Measurements from ENCODE around the gene SMC1B. TPM values are rescaled to one million over a fixed set of nuclear protein-coding genes. Genes with fewer than 3 reads are reported as not detected.

Gene SMC1B
- total and polyA plus RNA-seq, 2 of the 8 experiments (the other 6 are each of a cell fraction or from before 2014, with no cell fraction given) = 0.02 TPM; not detected in 1

DNA sequence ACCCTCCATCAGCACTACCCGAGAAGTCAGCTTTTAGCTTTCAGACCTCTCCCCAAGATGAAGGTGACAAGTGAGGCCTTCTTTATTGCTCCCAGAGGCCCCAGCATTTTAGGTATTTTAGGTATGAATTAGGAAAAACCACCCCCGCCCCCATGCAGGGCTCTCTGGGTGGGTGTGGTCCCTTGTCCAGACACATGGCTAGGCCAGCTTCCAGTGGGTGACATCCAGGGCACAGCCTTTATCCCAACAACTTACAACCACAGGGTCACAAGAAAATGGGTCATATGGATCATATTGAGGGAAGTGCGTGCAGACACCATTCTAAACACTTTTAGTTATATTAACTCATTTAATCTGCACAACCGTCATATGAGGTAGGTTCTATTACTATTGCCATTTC, 42.2 kb upstream of the SMC1B start:
- Histone ChIP-seq H2AK5ac (ENCODE audit: low read depth, low read length) (no peak overlapping the region), H4K20me1 (replicated peaks in 1 of 2; ENCODE audit: control insufficient read depth in 1 of 2, insufficient read depth in 2 of 2, low read length in 2 of 2) (peaks cover 0 to 1% of the 10 kb centered on the region in 2 experiments), H2BK120ac (replicated peaks; ENCODE audit: low read depth, low read length) (no peak overlapping the region), H3K4me2 (ENCODE audit: insufficient read depth in 1 of 2, low read depth in 2 of 2, low read length in 2 of 2) (no peak overlapping the region), H3K18ac (ENCODE audit: extremely low read depth, low read length) (no peak overlapping the region), H3K9me3 (ENCODE audit: insufficient read depth in 2 of 2, low read depth in 1 of 2, low read length in 1 of 2) (no peaks in the 10 kb centered on the region), H3K56ac (replicated peaks; ENCODE audit: insufficient read length, low read depth, low read length) (no peak overlapping the region), H4K8ac (ENCODE audit: extremely low read depth, insufficient read depth, low read length) (no peak overlapping the region), H3K4ac (replicated peaks; ENCODE audit: insufficient read length, low read depth, low read length) (no peak overlapping the region), H3K23ac (ENCODE audit: insufficient read length) (no peak overlapping the region), H3K36me3 (ENCODE audit: control insufficient read depth in 2 of 4, insufficient read depth in 4 of 4, low read length in 3 of 4) (no peaks in the 10 kb centered on the region), H4K91ac (replicated peaks; ENCODE audit: insufficient read length, low read length) (no peak overlapping the region), H3K79me1 (ENCODE audit: low read depth, low read length) (no peaks in the 10 kb centered on the region), H3K27me3 (replicated peaks in 1 of 4; ENCODE audit: control insufficient read depth in 3 of 4, extremely low read depth in 1 of 4, insufficient read depth in 3 of 4, low read length in 3 of 4) (no peaks in the 10 kb centered on the region; a peak in 1 of 7 replicates), H3K23me2 (ENCODE audit: low read depth, low read length) (no peaks in the 10 kb centered on the region), H3K27ac (ENCODE audit: low read depth, low read length) (no peak overlapping the region), H3K79me2 (ENCODE audit: control insufficient read depth in 1 of 2, insufficient read depth in 2 of 2, low read length in 2 of 2) (no peaks in the 10 kb centered on the region), H2AFZ (ENCODE audit: low read length) (no peak overlapping the region), H3K4me1 (replicated peaks in 1 of 4; ENCODE audit: control insufficient read depth in 3 of 4, insufficient read depth in 4 of 4, low read length in 3 of 4) (no peaks in the 10 kb centered on the region), H2BK5ac (ENCODE audit: low read depth, low read length) (no peak overlapping the region), H3K14ac (ENCODE audit: insufficient read length) (no peak overlapping the region), H3K4me3 (ENCODE audit: extremely low read depth in 1 of 4, insufficient read depth in 2 of 4, low read depth in 3 of 4, low read length in 4 of 4) (no peak overlapping the region), H3K9ac (replicated peaks in 1 of 4; ENCODE audit: extremely low read depth in 1 of 4, low read depth in 3 of 4, low read length in 3 of 4) (no peak overlapping the region), H2BK20ac (ENCODE audit: low read length) (no peak overlapping the region), H2BK15ac (ENCODE audit: low read length) (no peak overlapping the region), H4K5ac (ENCODE audit: insufficient read length, low read depth, low read length) (no peak overlapping the region), H2BK12ac (ENCODE audit: low read depth, low read length) (no peak overlapping the region)
- DNase-seq (ENCODE audit: low read depth in 1 of 2, low spot score in 2 of 2) = no peak
- FAIRE-seq = no peak
- ChIA-PET CTCF (ENCODE audit: partially characterized antibody) (interaction anchor here (0.6 to 1.8 kb wide), 4 partner anchors 15 to 1338 kb away, joined by 3 to 4 read pairs (median 3); no protein-coding TSS in a partner anchor), POLR2A (ENCODE audit: partially characterized antibody) (no interaction called here)
- WGBS, 2 experiments (ENCODE audit: extremely low coverage in 1 of 2, insufficient coverage in 1 of 2, insufficient read length in 1 of 2, insufficient replicate concordance in 2 of 2, low coverage in 1 of 2, low lambda C conversion rate in 2 of 2, missing lambda C conversion rate in 1 of 2) = 83% methylated on average over 4 of the region's 4 CpGs; no CpG with 5 or more reads in 1 of the 2 experiments
- TF ChIP-seq GTF2F1 (IDR thresholded peaks at IDR 0.05; ENCODE audit: borderline replicate concordance, low read depth, low read length) = no peak
